K562 (cell line): ENCODE data around the gene ZSCAN25.

Source experiments
- CCAR2 ChIP-seq: fragments of 200-400 bp; formaldehyde crosslinking; IDR thresholded peaks from 2 replicates; pipeline ENCODE4 v1.6.1; 2017; ENCODE audit warnings: mild to moderate bottlenecking, low read depth, low read length
- CCNT2 ChIP-seq: IDR thresholded peaks from 2 replicates; pipeline ENCODE4 v1.6.1; 2011; ENCODE audit warnings: borderline replicate concordance, low read depth, mild to moderate bottlenecking, moderate library complexity, mixed read lengths, low read length; ENCODE audit not compliant: insufficient read length; ENCODE audit errors: extremely low read depth
- ELF4 ChIP-seq: fragments of 450-650 bp; formaldehyde crosslinking; IDR thresholded peaks from 2 replicates; pipeline ENCODE4 v1.4.0; 2022; ENCODE audit warnings: missing genetic modification characterization
- ETV1 ChIP-seq: fragments of 450-650 bp; conservative IDR thresholded peaks from 2 replicates; pipeline ENCODE4 v1.6.1; 2016; ENCODE audit warnings: missing genetic modification characterization, control low read depth, low read depth, missing compliant biosample characterization
- EZH2 ChIP-seq: IDR thresholded peaks from 2 replicates; pipeline ENCODE4 v1.6.1; 2012; ENCODE audit warnings: low read depth, mild to moderate bottlenecking, inconsistent platforms, low read length, borderline replicate concordance
- MEF2A ChIP-seq: IDR thresholded peaks from 2 replicates; pipeline ENCODE4 v1.6.1; 2011; ENCODE audit warnings: low read depth, mild to moderate bottlenecking, low read length, moderate library complexity; ENCODE audit not compliant: control insufficient read depth
- NFATC3 ChIP-seq: fragments of 450-650 bp; IDR thresholded peaks from 2 replicates; pipeline ENCODE4 v1.6.1; 2017; ENCODE audit warnings: mild to moderate bottlenecking
- SETDB1 ChIP-seq: IDR thresholded peaks from one replicate; pipeline ENCODE4 v1.6.1; 2012; ENCODE audit warnings: low read length, control low read depth, inconsistent platforms
- SIX5 ChIP-seq, 2 experiments: IDR thresholded peaks; 2 replicates each; pipeline ENCODE4 v1.6.1; 2011; ENCODE audit warnings: low read length in 2 of 2, borderline replicate concordance in 1 of 2, low read depth in 1 of 2, mild to moderate bottlenecking in 1 of 2, moderate library complexity in 1 of 2; ENCODE audit not compliant: insufficient read depth in 1 of 2
- SMC3 ChIP-seq: conservative IDR thresholded peaks from 2 replicates; pipeline ENCODE4 v1.6.1; 2011; ENCODE audit warnings: low read depth, low read length, improper control_type of control experiment; ENCODE audit not compliant: insufficient read depth
- ZNF146 ChIP-seq: IDR thresholded peaks from one replicate; pipeline ENCODE4 v1.6.1; 2018; ENCODE audit warnings: missing compliant biosample characterization; ENCODE audit not compliant: unreplicated experiment
- ZNF586 ChIP-seq: fragments of 450-650 bp; formaldehyde crosslinking; conservative IDR thresholded peaks from 2 replicates; pipeline ENCODE4 v1.4.0; 2020; ENCODE audit warnings: mild to moderate bottlenecking, moderate library complexity
- TF ChIP-seq, protein P1 (sequence below), 3 experiments: IDR thresholded peaks in 2 of 3; conservative IDR thresholded peaks in 1 of 3; 2 replicates each; pipeline ENCODE4 v1.5.1; 2011 to 2012; ENCODE audit warnings: low read length in 3 of 3, mild to moderate bottlenecking in 3 of 3, control low read depth in 2 of 3, improper control_type of control experiment in 1 of 3, inconsistent platforms in 1 of 3, low read depth in 1 of 3, mixed read lengths in 1 of 3, moderate library complexity in 1 of 3; ENCODE audit not compliant: insufficient read depth in 2 of 3
- TF ChIP-seq, protein P2 (sequence below): sonication (generic); formaldehyde crosslinking; IDR thresholded peaks from 2 replicates; pipeline ENCODE4 v1.8.0; 2022; ENCODE audit warnings: mild to moderate bottlenecking, missing genetic modification reagents

DNA sequence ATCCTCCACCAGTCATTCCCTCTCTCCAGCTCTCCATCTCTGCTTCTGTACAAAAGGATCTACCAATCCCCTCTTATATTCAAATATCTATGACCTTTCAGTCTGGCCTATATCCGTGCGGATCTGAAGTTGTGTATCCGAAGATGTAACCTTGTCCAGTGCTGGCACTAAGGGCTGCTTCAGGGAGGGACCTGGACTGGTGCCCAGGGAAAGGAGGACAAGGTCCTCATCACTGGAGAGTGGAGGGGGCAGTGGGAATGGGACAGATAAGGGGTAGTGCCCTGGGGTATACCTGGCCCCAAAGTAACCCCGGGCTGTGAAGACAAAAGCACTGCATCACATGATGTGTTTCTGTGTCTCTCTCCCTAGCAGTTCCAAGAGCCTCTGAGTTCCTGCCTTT, 16.9 kb upstream of the ZSCAN25 start:
- no peak for TF ChIP-seq CCNT2
- no peak for TF ChIP-seq ZNF146
- TF ChIP-seq ZNF586, result no peak
- TF ChIP-seq, protein P1, sequence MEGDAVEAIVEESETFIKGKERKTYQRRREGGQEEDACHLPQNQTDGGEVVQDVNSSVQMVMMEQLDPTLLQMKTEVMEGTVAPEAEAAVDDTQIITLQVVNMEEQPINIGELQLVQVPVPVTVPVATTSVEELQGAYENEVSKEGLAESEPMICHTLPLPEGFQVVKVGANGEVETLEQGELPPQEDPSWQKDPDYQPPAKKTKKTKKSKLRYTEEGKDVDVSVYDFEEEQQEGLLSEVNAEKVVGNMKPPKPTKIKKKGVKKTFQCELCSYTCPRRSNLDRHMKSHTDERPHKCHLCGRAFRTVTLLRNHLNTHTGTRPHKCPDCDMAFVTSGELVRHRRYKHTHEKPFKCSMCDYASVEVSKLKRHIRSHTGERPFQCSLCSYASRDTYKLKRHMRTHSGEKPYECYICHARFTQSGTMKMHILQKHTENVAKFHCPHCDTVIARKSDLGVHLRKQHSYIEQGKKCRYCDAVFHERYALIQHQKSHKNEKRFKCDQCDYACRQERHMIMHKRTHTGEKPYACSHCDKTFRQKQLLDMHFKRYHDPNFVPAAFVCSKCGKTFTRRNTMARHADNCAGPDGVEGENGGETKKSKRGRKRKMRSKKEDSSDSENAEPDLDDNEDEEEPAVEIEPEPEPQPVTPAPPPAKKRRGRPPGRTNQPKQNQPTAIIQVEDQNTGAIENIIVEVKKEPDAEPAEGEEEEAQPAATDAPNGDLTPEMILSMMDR (IDR thresholded peaks at IDR 0.05 in 2 of 3, conservative IDR thresholded peaks at IDR 0.05 in 1 of 3; ENCODE audit: insufficient read depth in 2 of 3, low read depth in 1 of 3, low read length in 3 of 3), result no peak
- TF ChIP-seq ELF4 (CRISPR knock-in tag), result no peak
- TF ChIP-seq, protein P2, sequence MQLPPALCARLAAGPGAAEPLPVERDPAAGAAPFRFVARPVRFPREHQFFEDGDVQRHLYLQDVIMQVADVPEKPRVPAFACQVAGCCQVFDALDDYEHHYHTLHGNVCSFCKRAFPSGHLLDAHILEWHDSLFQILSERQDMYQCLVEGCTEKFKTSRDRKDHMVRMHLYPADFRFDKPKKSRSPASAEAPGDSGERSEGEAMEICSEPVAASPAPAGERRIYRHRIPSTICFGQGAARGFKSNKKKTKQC (CRISPR knock-in tag), result no peak
- no peak for TF ChIP-seq ETV1 (tag)
- TF ChIP-seq MEF2A, result no peak
- no peak for TF ChIP-seq NFATC3
- TF ChIP-seq EZH2, result no peak
- TF ChIP-seq CCAR2, result no peak
- TF ChIP-seq SMC3, result no peak
- TF ChIP-seq SIX5 (IDR thresholded peaks at IDR 0.05; ENCODE audit: borderline replicate concordance in 1 of 2, insufficient read depth in 1 of 2, low read depth in 1 of 2, low read length in 2 of 2), result no peak
- TF ChIP-seq SETDB1, result no peak
